ENCODE data around the gene RRP15.

GRCh38 chr1:218361298-218362065 is 76.4 kb downstream of the RRP15 start:
- no peak for TF ChIP-seq SIN3A (IDR thresholded peaks at IDR 0.05; ENCODE audit: borderline replicate concordance, insufficient read depth, low read length)
- no peak for TF ChIP-seq POLR2AphosphoS5 (IDR thresholded peaks at IDR 0.05; ENCODE audit: low read depth, low read length)
- TF ChIP-seq REST (IDR thresholded peaks at IDR 0.05; ENCODE audit: insufficient read depth in 1 of 2, low read depth in 2 of 2, low read length in 2 of 2): no peak
- TF ChIP-seq FOXP2 (optimal IDR thresholded peaks at IDR 0.05; ENCODE audit: borderline replicate concordance, extremely low read depth, extremely low read length, insufficient read depth): no peak

All from PFSK-1 (cell line).